ENCODE results near the gene EBNA1BP2. TPM values are rescaled to one million over a fixed set of nuclear protein-coding genes. Genes with fewer than 3 reads are reported as not detected.
"Not testable (repeated sequence)": the region's sequence is repeated elsewhere in the genome, so short reads cannot be mapped to it uniquely, and the experiment has no call there.

EBNA1BP2 gene
- total RNA-seq, 4 donors from 2014 or later = 41.5 to 110 (median 49.9) TPM

DNA sequence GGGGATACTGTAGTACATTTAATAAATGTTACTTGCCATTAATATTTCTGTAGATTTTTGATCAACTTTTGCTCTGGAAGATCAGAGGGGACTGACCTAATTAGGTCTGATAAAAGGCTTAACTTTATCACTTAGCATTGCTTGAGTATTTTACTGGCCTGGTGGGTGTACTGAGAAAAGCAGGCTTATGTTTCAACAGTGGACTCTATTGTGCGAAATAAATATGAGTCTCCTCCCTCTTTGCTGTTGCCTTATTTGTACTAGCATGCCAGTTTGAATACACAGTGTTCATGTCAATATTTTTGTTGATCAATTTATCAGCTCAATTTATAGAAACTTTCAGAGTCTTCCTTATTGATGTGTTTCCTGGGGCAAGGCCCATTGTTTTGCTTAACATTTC is 49.1 kb downstream of the EBNA1BP2 start:
- ATAC-seq (ENCODE audit: low FRiP score) = no peak
- TF ChIP-seq, protein P1, sequence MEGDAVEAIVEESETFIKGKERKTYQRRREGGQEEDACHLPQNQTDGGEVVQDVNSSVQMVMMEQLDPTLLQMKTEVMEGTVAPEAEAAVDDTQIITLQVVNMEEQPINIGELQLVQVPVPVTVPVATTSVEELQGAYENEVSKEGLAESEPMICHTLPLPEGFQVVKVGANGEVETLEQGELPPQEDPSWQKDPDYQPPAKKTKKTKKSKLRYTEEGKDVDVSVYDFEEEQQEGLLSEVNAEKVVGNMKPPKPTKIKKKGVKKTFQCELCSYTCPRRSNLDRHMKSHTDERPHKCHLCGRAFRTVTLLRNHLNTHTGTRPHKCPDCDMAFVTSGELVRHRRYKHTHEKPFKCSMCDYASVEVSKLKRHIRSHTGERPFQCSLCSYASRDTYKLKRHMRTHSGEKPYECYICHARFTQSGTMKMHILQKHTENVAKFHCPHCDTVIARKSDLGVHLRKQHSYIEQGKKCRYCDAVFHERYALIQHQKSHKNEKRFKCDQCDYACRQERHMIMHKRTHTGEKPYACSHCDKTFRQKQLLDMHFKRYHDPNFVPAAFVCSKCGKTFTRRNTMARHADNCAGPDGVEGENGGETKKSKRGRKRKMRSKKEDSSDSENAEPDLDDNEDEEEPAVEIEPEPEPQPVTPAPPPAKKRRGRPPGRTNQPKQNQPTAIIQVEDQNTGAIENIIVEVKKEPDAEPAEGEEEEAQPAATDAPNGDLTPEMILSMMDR (IDR thresholded peaks at IDR 0.05) = no peak
- DNase-seq (ENCODE audit: low spot score) = no peak

DNA sequence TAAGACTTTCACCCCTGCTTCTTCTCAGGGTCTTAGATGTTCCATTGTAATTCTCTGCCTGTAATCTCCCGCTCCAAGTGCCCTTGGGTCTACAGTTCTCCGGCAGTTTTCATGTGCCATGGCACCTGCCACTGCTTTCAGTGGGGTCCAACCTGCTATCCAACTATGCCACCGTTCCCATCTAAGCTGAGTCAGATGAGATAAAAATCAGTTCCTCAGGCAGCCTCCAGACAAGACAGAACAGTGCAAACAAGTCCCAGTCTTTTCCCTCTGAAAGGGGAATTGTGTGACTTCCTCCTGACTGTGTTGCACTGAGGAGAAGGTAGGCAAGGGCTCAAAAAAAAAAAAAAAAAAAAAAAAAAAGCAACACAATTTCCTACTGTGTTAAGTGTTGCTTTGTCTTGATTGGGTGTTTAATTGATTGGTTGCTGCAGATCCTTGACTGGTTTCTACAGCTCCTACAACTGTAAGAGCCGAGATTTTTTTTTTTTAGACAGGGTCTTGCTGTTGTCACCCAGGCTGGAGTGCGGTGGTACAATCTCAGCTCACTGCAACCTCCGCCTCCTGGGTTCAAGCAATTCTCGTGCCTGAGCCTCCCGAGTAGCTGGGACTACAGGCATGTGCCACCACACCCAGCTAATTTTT is 50.7 kb downstream of the EBNA1BP2 start:
- DNase-seq (ENCODE audit: low spot score) (no peak), ATAC-seq (ENCODE audit: low FRiP score) (no peak)
- TF ChIP-seq, protein P1 (IDR thresholded peaks at IDR 0.05) = no peak

DNA sequence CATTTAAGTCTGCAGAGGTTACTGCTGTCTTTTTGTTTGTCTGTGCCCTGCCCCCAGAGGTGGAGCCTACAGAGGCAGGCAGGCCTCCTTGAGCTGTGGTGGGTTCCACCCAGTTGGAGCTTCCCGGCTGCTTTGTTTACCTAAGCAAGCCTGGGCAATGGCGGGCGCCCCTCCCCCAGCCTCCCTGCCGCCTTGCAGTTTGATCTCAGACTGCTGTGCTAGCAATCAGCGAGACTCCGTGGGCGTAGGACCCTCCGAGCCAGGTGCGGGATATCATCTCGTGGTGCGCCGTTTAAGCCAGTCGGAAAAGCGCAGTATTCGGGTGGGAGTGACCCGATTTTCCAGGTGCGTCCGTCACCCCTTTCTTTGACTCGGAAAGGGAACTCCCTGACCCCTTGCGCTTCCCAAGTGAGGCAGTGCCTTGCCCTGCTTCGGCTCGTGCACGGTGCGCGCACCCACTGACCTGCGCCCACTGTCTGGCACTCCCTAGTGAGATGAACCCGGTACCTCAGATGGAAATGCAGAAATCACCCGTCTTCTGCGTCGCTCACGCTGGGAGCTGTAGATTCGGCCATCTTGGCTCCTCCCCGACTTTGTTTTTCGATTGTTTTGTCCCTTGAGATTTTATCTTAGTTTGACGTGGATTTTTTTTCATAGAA is 52.0 kb downstream of the EBNA1BP2 start:
- ATAC-seq (ENCODE audit: low FRiP score); DNase-seq (ENCODE audit: low spot score): not testable (repeated sequence)

Small RNA genes lying within 50 kb of the gene (small RNA-seq; reads per million reads assigned to genes)
- not detected for gene RNA5SP46

Other genes with a start within 250 kb of the EBNA1BP2 start
- gene SLC2A1, start 213.4 kb downstream of the EBNA1BP2 start, total RNA-seq = 10 to 100 TPM; 13.4 to 71.5 (median 48.0) TPM
- gene CFAP57, start within 50 bp of the EBNA1BP2 start, total RNA-seq = under 1 TPM in 2 of 4 donors, not detected in 2; 0.12 to 0.46 TPM
- gene TMEM125, start 97.7 kb upstream of the EBNA1BP2 start, total RNA-seq = 1 to 10 TPM in 1 of 4 donors, under 1 TPM in 1, not detected in 2; 0.24 to 1.0 TPM
- gene C1orf210, start 113.3 kb upstream of the EBNA1BP2 start, total RNA-seq = not detected
- gene TIE1, start 128.7 kb upstream of the EBNA1BP2 start, total RNA-seq = 100 to 1,000 TPM in 1 of 4 donors, 10 to 100 TPM in 3; 15.2 to 156 (median 44.6) TPM
- gene MPL, start 165.5 kb upstream of the EBNA1BP2 start, total RNA-seq = under 1 TPM in 2 of 4 donors, not detected in 2; 0.36 to 0.44 TPM
- 1 to 10 TPM in 2 of 4 donors, under 1 TPM in 2; 0.38 to 3.0 (median 1.6) TPM for gene CDC20, start 186.7 kb upstream of the EBNA1BP2 start, total RNA-seq
- 100 to 1,000 TPM in 1 of 4 donors, 10 to 100 TPM in 3; 56.4 to 124 (median 78.2) TPM for gene ELOVL1, start 195.7 kb upstream of the EBNA1BP2 start, total RNA-seq
- gene MED8, start 217.5 kb upstream of the EBNA1BP2 start, total RNA-seq = 10 to 100 TPM; 26.3 to 51.4 (median 37.1) TPM
- gene SZT2, start 217.6 kb upstream of the EBNA1BP2 start, total RNA-seq = 10 to 100 TPM; 26.4 to 61.9 (median 36.7) TPM